Endothelial cell of umbilical vein (primary cell): ENCODE data around the gene FRMD4A. TPM values are rescaled to one million over a fixed set of nuclear protein-coding genes. Genes with fewer than 3 reads are reported as not detected.

Experiments used
- BruUV-seq: library from RNA; stranded (reverse); fragments of 400-500 nt; replicated peaks from 2 replicates; lab custom pipeline; 2021; lab: Mats Ljungman, UMichigan
- CTCF ChIA-PET: fragments of 300-600, 350-600 bp; sonication (Branson Sonifier 250); formaldehyde crosslinking; loops from one replicate; lab custom pipeline; 2021; ENCODE audit warnings: antibody characterized with exemption, inconsistent platforms; lab: Charles Lee
- POLR2A ChIA-PET: fragments of 300-600, 350-600 bp; sonication (Branson Sonifier 250); formaldehyde crosslinking; loops from one replicate; lab custom pipeline; 2021; ENCODE audit warnings: antibody characterized with exemption, inconsistent platforms; lab: Charles Lee
- DNase-seq: peaks from one replicate; pipeline ENCODE4 v3.0.0-alpha.2; 2011; ENCODE audit warnings: low read depth, low spot score
- FAIRE-seq: peaks from 2 replicates; lab custom pipeline; 2011; peaks lifted over from hg19 to GRCh38; lab: Jason Lieb, UNC
- H2AFZ ChIP-seq: 2 replicates; pipeline ENCODE4 v1.6.0; 2012; ENCODE audit warnings: low read depth, low read length, control low read depth, inconsistent platforms
- H3K27ac ChIP-seq: 2 replicates; pipeline ENCODE4 v1.5.1; 2011; ENCODE audit warnings: low read depth, mild to moderate bottlenecking, control low read depth, low read length, moderate library complexity; ENCODE audit not compliant: insufficient read depth
- H3K27me3 ChIP-seq, 2 experiments: 2 replicates each; pipeline versions ENCODE4 v1.6.0 to v1.6.1; 2011; ENCODE audit warnings: low read length in 2 of 2, mixed read lengths in 1 of 2; ENCODE audit not compliant: control insufficient read depth in 2 of 2, insufficient read depth in 2 of 2
- H3K36me3 ChIP-seq, 2 experiments: 2 replicates in 1 of 2; 3 replicates in 1 of 2; pipeline ENCODE4 v1.5.1; 2011; ENCODE audit warnings: low read length in 2 of 2, mild to moderate bottlenecking in 1 of 2, moderate library complexity in 1 of 2; ENCODE audit not compliant: control insufficient read depth in 2 of 2, insufficient read depth in 2 of 2; ENCODE audit errors: extremely low read depth in 1 of 2
- H3K4me1 ChIP-seq: 3 replicates; pipeline ENCODE4 v1.5.1; 2011; ENCODE audit warnings: mild to moderate bottlenecking, low read length; ENCODE audit not compliant: control insufficient read depth, insufficient read depth; ENCODE audit errors: extremely low read depth
- H3K4me2 ChIP-seq: 2 replicates; pipeline ENCODE4 v1.6.1; 2011; ENCODE audit warnings: low read length, control low read depth, mixed read lengths; ENCODE audit not compliant: insufficient read depth
- H3K4me3 ChIP-seq, 3 experiments: fragments of 200-600 bp in 1 of 3; sonication (generic), shearing (Covaris generic) in 1 of 3; replicated peaks in 1 of 3; 2 replicates each; pipeline ENCODE4 v1.5.1; 2011 to 2016; ENCODE audit warnings: control low read depth in 3 of 3, low read length in 3 of 3, mild to moderate bottlenecking in 2 of 3, inconsistent platforms in 1 of 3, low read depth in 1 of 3, moderate library complexity in 1 of 3; ENCODE audit not compliant: insufficient read depth in 1 of 3
- H3K79me2 ChIP-seq: 2 replicates; pipeline ENCODE4 v1.6.0; 2012; ENCODE audit warnings: low read length, inconsistent platforms; ENCODE audit not compliant: control insufficient read depth, insufficient read depth
- H3K9ac ChIP-seq: replicated peaks from 2 replicates; pipeline ENCODE3; 2011; ENCODE audit warnings: low read length, control low read depth; ENCODE audit not compliant: insufficient read depth; ENCODE audit errors: extremely low read depth
- H3K9me1 ChIP-seq: replicated peaks from 3 replicates; pipeline ENCODE4 v1.6.0; 2011; ENCODE audit warnings: mild to moderate bottlenecking, low read length; ENCODE audit not compliant: control insufficient read depth, insufficient read depth; ENCODE audit errors: extremely low read depth
- H3K9me3 ChIP-seq: replicated peaks from 2 replicates; pipeline ENCODE4 v1.5.1; 2012; ENCODE audit warnings: low read length, inconsistent platforms; ENCODE audit not compliant: control insufficient read depth, insufficient read depth
- H4K20me1 ChIP-seq: replicated peaks from 2 replicates; pipeline ENCODE3; 2011; ENCODE audit warnings: mild to moderate bottlenecking, low read length; ENCODE audit not compliant: control insufficient read depth, insufficient read depth; ENCODE audit errors: extremely low read depth
- EZH2 ChIP-seq: IDR thresholded peaks from 2 replicates; pipeline ENCODE4 v1.6.1; 2012; ENCODE audit warnings: borderline replicate concordance, low read depth, mild to moderate bottlenecking, moderate library complexity, low read length, inconsistent platforms; ENCODE audit not compliant: severe bottlenecking
- GATA2 ChIP-seq: IDR thresholded peaks from 2 replicates; pipeline ENCODE4 v1.7.0; 2011; ENCODE audit warnings: low read depth, mild to moderate bottlenecking, moderate library complexity, mixed read lengths, low read length; ENCODE audit not compliant: insufficient read length, insufficient read depth
- JUN ChIP-seq: IDR thresholded peaks from 2 replicates; pipeline ENCODE4 v1.6.1; 2011; ENCODE audit warnings: borderline replicate concordance, low read depth; ENCODE audit not compliant: insufficient read length, insufficient read depth
- MYC ChIP-seq: IDR thresholded peaks from one replicate; pipeline ENCODE4 v1.6.1; 2011; ENCODE audit warnings: mild to moderate bottlenecking, low read depth, low read length
- POLR2A ChIP-seq: IDR thresholded peaks from 2 replicates; pipeline ENCODE4 v1.6.1; 2012; ENCODE audit warnings: low read depth, mild to moderate bottlenecking, control low read depth, low read length
- POLR2AphosphoS5 ChIP-seq: IDR thresholded peaks from 2 replicates; pipeline ENCODE4 v1.6.1; 2012; ENCODE audit warnings: low read depth, mild to moderate bottlenecking, control low read depth, low read length, moderate library complexity; ENCODE audit not compliant: insufficient read depth
- dilution Hi-C: fragments of 300-500 bp; cut with MboI; formaldehyde crosslinking; loops from one replicate; pipeline ENCODE4 v1.15.0; 2019; ENCODE audit warnings: low sequenced_read_pairs; ENCODE audit not compliant: extremely low pct_ligation_motif_present
- intact Hi-C: fragments of 100-400 bp; cut with micrococcal nuclease; formaldehyde crosslinking; loops from one replicate; pipeline ENCODE4 v1.10.0; 2022
- polyA plus RNA-seq, 4 experiments: library from polyadenylated mRNA; depleted of rRNA in 3 of 4; stranded (reverse) in 3 of 4; unstranded in 1 of 4; fragments of >200 nt; gene quantifications; 2 replicates each; pipeline versions ENCODE4 v1.2.1 to v1.2.3, GENCODE V29; 2011 to 2012; ENCODE audit warnings: missing spikeins in 1 of 4
- total RNA-seq: library from RNA; stranded (reverse); gene quantifications from 2 replicates; pipeline ENCODE4 v1.2.3, GENCODE V29; 2021
- TF ChIP-seq, protein P1 (sequence below): IDR thresholded peaks from 2 replicates; pipeline ENCODE4 v1.6.1; 2011; ENCODE audit not compliant: insufficient read depth, insufficient read length
- TF ChIP-seq, protein P2 (sequence below), 2 donors: IDR thresholded peaks; 1 replicate in 1 of 2; 2 replicates in 1 of 2; pipeline ENCODE4 v1.5.1; 2011; ENCODE audit warnings: low read length in 2 of 2, mild to moderate bottlenecking in 2 of 2, moderate library complexity in 2 of 2, control low read depth in 1 of 2, inconsistent platforms in 1 of 2, low read depth in 1 of 2; ENCODE audit not compliant: insufficient read depth in 1 of 2; ENCODE audit errors: extremely low read depth in 1 of 2

Gene FRMD4A
- total and polyA plus RNA-seq, 2 donors (not counting 3 experiments of a cell fraction or from before 2014, with no cell fraction given), result 123 to 148 TPM

- Histone ChIP-seq H3K79me2 (peaks cover 93% of the 10 kb centered on the region), H3K9ac (no peak overlapping the region), H3K27ac (peak overlapping the region; percentile 32), H3K27me3 (no peaks in the 10 kb centered on the region), H3K36me3 (peaks cover 0 to under 1% of the 10 kb centered on the region in 2 experiments), H3K4me1 (peaks cover 54% of the 10 kb centered on the region), H2AFZ (no peak overlapping the region), H3K9me3 (no peaks in the 10 kb centered on the region), H3K4me2 (no peak overlapping the region), H3K4me3 (no peak overlapping the region), H4K20me1 (no peaks in the 10 kb centered on the region), H3K9me1 (no peaks in the 10 kb centered on the region)
- intact Hi-C loops, result no loop called here
- DNase-seq (no peak), FAIRE-seq (no peak)
- TF ChIP-seq JUN (no peak), MYC (no peak), EZH2 (no peak), GATA2 (no peak), POLR2AphosphoS5 (no peak), POLR2A (no peak)
- TF ChIP-seq, protein P1, sequence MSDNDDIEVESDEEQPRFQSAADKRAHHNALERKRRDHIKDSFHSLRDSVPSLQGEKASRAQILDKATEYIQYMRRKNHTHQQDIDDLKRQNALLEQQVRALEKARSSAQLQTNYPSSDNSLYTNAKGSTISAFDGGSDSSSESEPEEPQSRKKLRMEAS, result no peak
- TF ChIP-seq, protein P2, sequence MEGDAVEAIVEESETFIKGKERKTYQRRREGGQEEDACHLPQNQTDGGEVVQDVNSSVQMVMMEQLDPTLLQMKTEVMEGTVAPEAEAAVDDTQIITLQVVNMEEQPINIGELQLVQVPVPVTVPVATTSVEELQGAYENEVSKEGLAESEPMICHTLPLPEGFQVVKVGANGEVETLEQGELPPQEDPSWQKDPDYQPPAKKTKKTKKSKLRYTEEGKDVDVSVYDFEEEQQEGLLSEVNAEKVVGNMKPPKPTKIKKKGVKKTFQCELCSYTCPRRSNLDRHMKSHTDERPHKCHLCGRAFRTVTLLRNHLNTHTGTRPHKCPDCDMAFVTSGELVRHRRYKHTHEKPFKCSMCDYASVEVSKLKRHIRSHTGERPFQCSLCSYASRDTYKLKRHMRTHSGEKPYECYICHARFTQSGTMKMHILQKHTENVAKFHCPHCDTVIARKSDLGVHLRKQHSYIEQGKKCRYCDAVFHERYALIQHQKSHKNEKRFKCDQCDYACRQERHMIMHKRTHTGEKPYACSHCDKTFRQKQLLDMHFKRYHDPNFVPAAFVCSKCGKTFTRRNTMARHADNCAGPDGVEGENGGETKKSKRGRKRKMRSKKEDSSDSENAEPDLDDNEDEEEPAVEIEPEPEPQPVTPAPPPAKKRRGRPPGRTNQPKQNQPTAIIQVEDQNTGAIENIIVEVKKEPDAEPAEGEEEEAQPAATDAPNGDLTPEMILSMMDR (IDR thresholded peaks at IDR 0.05; ENCODE audit: extremely low read depth in 1 of 2, insufficient read depth in 1 of 2, low read depth in 1 of 2, low read length in 2 of 2), result no peak
- dilution Hi-C loops, result no loop called here
- ChIA-PET POLR2A (no interaction called here), CTCF (interaction anchor here (1.1 kb wide), 1 partner anchor 217 kb away, joined by 3 read pairs; no protein-coding TSS in a partner anchor)
- BruUV-seq, result no TSS peak
Observed at GRCh38 chr10:13877154-13877909, 453.4 kb downstream of the FRMD4A start.
